MM.1S (cell line): Measurements from ENCODE around the gene C19orf73.
"Not testable (repeated sequence)": the region's sequence is repeated elsewhere in the genome, so short reads cannot be mapped to it uniquely, and the experiment has no call there.

Experiments
- EZH2 ChIP-seq: fragments of 300-600 bp; sonication (generic); optimal IDR thresholded peaks from 2 replicates; pipeline ENCODE3; 2017; ENCODE audit warnings: low read depth, mild to moderate bottlenecking, antibody characterized with exemption, low read length, mixed read lengths
- TF ChIP-seq, protein P1 (sequence below): fragments of 300-600 bp; sonication (generic); IDR thresholded peaks from 2 replicates; pipeline ENCODE4 v1.5.1; 2016; ENCODE audit warnings: antibody characterized with exemption, low read length, mixed read lengths

DNA sequence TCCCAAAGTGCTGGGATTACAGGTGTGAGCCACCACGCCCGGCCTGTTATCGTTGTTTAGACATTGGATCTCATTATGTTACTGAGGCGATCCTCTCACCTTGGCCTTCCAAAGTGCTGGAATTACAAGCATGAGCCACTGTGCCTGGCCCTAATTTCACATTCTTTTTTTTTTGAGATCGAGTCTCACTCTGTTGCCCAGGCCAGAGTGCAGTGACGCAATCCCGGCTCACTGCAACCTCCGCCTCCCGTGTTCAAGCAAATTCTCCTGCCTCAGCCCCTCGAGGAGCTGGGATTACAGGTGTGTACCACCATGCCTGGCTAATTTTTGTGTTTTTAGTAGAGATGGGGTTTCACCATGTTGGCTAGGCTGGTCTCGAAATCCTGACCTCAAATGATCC is 4.3 kb upstream of the C19orf73 start:
- not testable (repeated sequence) for TF ChIP-seq EZH2
- TF ChIP-seq, protein P1, sequence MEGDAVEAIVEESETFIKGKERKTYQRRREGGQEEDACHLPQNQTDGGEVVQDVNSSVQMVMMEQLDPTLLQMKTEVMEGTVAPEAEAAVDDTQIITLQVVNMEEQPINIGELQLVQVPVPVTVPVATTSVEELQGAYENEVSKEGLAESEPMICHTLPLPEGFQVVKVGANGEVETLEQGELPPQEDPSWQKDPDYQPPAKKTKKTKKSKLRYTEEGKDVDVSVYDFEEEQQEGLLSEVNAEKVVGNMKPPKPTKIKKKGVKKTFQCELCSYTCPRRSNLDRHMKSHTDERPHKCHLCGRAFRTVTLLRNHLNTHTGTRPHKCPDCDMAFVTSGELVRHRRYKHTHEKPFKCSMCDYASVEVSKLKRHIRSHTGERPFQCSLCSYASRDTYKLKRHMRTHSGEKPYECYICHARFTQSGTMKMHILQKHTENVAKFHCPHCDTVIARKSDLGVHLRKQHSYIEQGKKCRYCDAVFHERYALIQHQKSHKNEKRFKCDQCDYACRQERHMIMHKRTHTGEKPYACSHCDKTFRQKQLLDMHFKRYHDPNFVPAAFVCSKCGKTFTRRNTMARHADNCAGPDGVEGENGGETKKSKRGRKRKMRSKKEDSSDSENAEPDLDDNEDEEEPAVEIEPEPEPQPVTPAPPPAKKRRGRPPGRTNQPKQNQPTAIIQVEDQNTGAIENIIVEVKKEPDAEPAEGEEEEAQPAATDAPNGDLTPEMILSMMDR: not testable (repeated sequence)
